Measurements from ENCODE around the gene ATN1. TPM values are rescaled to one million over a fixed set of nuclear protein-coding genes. Genes with fewer than 3 reads are reported as not detected.

ATN1 gene
- total and polyA plus RNA-seq, 11 donors: 38.4 to 82.9 (median 65.6) TPM

DNA sequence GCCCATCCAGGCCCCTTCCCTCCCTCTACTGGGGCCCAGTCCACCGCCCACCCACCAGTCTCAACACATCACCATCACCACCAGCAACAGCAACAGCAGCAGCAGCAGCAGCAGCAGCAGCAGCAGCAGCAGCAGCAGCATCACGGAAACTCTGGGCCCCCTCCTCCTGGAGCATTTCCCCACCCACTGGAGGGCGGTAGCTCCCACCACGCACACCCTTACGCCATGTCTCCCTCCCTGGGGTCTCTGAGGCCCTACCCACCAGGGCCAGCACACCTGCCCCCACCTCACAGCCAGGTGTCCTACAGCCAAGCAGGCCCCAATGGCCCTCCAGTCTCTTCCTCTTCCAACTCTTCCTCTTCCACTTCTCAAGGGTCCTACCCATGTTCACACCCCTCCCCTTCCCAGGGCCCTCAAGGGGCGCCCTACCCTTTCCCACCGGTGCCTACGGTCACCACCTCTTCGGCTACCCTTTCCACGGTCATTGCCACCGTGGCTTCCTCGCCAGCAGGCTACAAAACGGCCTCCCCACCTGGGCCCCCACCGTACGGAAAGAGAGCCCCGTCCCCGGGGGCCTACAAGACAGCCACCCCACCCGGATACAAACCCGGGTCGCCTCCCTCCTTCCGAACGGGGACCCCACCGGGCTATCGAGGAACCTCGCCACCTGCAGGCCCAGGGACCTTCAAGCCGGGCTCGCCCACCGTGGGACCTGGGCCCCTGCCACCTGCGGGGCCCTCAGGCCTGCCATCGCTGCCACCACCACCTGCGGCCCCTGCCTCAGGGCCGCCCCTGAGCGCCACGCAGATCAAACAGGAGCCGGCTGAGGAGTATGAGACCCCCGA is 9.1 kb downstream of the ATN1 start:
- TF ChIP-seq, protein P1, sequence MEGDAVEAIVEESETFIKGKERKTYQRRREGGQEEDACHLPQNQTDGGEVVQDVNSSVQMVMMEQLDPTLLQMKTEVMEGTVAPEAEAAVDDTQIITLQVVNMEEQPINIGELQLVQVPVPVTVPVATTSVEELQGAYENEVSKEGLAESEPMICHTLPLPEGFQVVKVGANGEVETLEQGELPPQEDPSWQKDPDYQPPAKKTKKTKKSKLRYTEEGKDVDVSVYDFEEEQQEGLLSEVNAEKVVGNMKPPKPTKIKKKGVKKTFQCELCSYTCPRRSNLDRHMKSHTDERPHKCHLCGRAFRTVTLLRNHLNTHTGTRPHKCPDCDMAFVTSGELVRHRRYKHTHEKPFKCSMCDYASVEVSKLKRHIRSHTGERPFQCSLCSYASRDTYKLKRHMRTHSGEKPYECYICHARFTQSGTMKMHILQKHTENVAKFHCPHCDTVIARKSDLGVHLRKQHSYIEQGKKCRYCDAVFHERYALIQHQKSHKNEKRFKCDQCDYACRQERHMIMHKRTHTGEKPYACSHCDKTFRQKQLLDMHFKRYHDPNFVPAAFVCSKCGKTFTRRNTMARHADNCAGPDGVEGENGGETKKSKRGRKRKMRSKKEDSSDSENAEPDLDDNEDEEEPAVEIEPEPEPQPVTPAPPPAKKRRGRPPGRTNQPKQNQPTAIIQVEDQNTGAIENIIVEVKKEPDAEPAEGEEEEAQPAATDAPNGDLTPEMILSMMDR (IDR thresholded peaks at IDR 0.05): no peak
- TF ChIP-seq POLR2A (IDR thresholded peaks at IDR 0.05): no peak
- Histone ChIP-seq H3K9me3 (no peaks in the 10 kb centered on the region), H3K4me1 (peaks cover 3 to 83% (median 55%) of the 10 kb centered on the region in 12 donors), H3K27ac (peak overlapping the region; percentile 86 to 98 (median 94)), H3K4me3 (peak overlapping the region in 11 of 12 donors; percentile 27 to 88 (median 74)), H3K36me3 (peaks cover 0 to 66% (median 48%) of the 10 kb centered on the region in 9 donors), H3K27me3 (no peaks in the 10 kb centered on the region)
- 27 to 41% (median 37%) methylated on average over 26 to 36 of the region's 36 CpGs for WGBS, 4 donors
- intact Hi-C loops (cut with DNase I): loop anchor here in 1 of 10 donors (5.0 kb wide), 1 partner anchor 65 kb away; the partner anchor contains the start of gene SPSB2
- DNase-seq: peak in 2 of 5 donors; percentile 56 to 77
- peak in 3 of 4 donors; percentile 0 to 7 (median 4) for ATAC-seq

DNA sequence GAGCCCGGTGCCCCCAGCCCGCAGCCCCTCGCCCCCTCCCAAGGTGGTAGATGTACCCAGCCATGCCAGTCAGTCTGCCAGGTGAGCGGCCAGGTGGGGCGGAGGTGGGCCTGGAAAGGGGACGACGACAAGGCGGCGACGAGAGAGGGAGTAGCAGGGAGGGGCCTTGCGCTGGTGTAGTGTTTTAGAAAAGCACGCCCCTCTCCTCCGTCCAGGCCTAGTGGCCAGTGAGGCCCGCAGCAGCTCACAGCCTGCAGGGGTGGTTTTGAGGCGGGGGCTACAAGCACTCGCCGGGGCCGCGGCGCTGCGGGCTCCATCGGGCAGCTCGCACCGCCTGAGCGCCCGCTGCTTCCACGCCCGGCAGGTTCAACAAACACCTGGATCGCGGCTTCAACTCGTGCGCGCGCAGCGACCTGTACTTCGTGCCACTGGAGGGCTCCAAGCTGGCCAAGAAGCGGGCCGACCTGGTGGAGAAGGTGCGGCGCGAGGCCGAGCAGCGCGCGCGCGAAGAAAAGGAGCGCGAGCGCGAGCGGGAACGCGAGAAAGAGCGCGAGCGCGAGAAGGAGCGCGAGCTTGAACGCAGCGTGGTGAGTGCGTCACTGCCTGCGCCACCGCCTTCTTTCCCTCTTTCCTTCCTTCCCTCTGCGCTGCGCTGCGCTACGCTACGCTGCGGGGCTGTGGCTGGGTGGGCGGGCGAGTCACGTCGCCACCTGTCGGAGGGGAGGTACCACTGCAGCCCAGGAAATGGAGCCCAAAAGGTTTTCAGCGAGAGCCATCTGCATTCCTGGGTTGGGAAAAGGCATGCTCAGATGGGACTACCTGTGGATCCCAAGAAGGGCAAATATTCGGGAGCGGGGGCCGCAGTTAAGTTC is 10.0 kb downstream of the ATN1 start:
- H3K27ac ChIP-seq: peak overlapping the region; percentile 86 to 98 (median 94)
- H3K4me3 ChIP-seq: peak overlapping the region; percentile 27 to 88 (median 73)
- WGBS, 4 donors: 1 to 2% (median 1%) methylated on average over 38 to 80 of the region's 80 CpGs
- peak in 1 of 2 donors; percentile 79 for TF ChIP-seq POLR2A (IDR thresholded peaks at IDR 0.05)
- TF ChIP-seq, protein P1 (IDR thresholded peaks at IDR 0.05): peak; percentile 89 to 100 (median 96)
- peaks cover 0 to 62% (median 50%) of the 10 kb centered on the region in 9 donors for H3K36me3 ChIP-seq
- DNase-seq (peak; percentile 93 to 96 (median 95)), ATAC-seq (peak; percentile 87 to 91 (median 88))
- peaks cover 3 to 82% (median 51%) of the 10 kb centered on the region in 12 donors for H3K4me1 ChIP-seq
- intact Hi-C loops (cut with DNase I): loop anchor here in 3 of 10 donors (2.0 to 5.0 kb wide), 2 partner anchors 13 to 65 kb away; partner anchors contain the start of gene SPSB2 (in 1 of the 3)
- no peaks in the 10 kb centered on the region for H3K27me3 ChIP-seq
- H3K9me3 ChIP-seq: no peaks in the 10 kb centered on the region

DNA sequence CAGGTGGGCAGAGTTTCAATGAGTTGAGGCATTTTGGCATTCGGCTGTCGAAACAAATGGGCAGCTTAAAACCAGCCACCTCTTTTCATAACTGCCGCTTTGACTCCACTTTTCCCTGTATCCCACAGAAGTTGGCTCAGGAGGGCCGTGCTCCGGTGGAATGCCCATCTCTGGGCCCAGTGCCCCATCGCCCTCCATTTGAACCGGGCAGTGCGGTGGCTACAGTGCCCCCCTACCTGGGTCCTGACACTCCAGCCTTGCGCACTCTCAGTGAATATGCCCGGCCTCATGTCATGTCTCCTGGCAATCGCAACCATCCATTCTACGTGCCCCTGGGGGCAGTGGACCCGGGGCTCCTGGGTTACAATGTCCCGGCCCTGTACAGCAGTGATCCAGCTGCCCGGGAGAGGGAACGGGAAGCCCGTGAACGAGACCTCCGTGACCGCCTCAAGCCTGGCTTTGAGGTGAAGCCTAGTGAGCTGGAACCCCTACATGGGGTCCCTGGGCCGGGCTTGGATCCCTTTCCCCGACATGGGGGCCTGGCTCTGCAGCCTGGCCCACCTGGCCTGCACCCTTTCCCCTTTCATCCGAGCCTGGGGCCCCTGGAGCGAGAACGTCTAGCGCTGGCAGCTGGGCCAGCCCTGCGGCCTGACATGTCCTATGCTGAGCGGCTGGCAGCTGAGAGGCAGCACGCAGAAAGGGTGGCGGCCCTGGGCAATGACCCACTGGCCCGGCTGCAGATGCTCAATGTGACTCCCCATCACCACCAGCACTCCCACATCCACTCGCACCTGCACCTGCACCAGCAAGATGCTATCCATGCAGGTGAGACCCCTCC is 10.8 kb downstream of the ATN1 start:
- ATAC-seq (peak in 1 of 4 donors; percentile 2), DNase-seq (peak in 1 of 5 donors; percentile 67)
- WGBS, 4 donors: 73 to 84% (median 80%) methylated on average over 16 to 32 of the region's 32 CpGs
- no peaks in the 10 kb centered on the region for H3K27me3 ChIP-seq
- intact Hi-C loops (cut with DNase I): loop anchor here in 3 of 10 donors (2.0 to 5.0 kb wide), 2 partner anchors 14 to 66 kb away; partner anchors contain the start of gene SPSB2 (in 1 of the 3)
- peaks cover 3 to 80% (median 50%) of the 10 kb centered on the region in 12 donors for H3K4me1 ChIP-seq
- peak overlapping the region in 11 of 12 donors; percentile 60 to 88 (median 74) for H3K4me3 ChIP-seq
- peak overlapping the region in 11 of 12 donors; percentile 32 to 98 (median 94) for H3K27ac ChIP-seq
- peaks cover 0 to 54% (median 43%) of the 10 kb centered on the region in 9 donors for H3K36me3 ChIP-seq
- no peaks in the 10 kb centered on the region for H3K9me3 ChIP-seq
- TF ChIP-seq, protein P1 (IDR thresholded peaks at IDR 0.05): peak in 2 of 12 donors; percentile 1 to 3
- TF ChIP-seq POLR2A (IDR thresholded peaks at IDR 0.05): no peak

Data from heart left ventricle (tissue), 16 donors.